KMS-11 (cell line): ENCODE measurements around the gene DCXR.

ENCODE experiments used
- H2AFZ ChIP-seq: fragments of 200-600 bp; sonication (generic); 2 replicates; pipeline ENCODE4 v1.6.1; 2016; ENCODE audit warnings: antibody characterized with exemption, mixed run types, low read depth
- H3K27ac ChIP-seq: fragments of 200-600 bp; sonication (generic); 2 replicates; pipeline ENCODE4 v1.6.1; 2016; ENCODE audit warnings: mild to moderate bottlenecking, mixed run types
- H3K27me3 ChIP-seq: fragments of 200-600 bp; sonication (generic); 2 replicates; pipeline ENCODE4 v1.6.1; 2017; ENCODE audit warnings: mild to moderate bottlenecking, low read depth, mixed run types, moderate library complexity; ENCODE audit not compliant: insufficient read depth
- H3K36me3 ChIP-seq: fragments of 200-600 bp; sonication (generic); 2 replicates; pipeline ENCODE4 v1.6.1; 2017; ENCODE audit warnings: mild to moderate bottlenecking, mixed run types; ENCODE audit not compliant: insufficient read depth
- H3K4me1 ChIP-seq: fragments of 200-600 bp; sonication (generic); 2 replicates; pipeline ENCODE4 v1.6.1; 2016; ENCODE audit warnings: mild to moderate bottlenecking, low read depth, mixed run types; ENCODE audit not compliant: poor library complexity, severe bottlenecking
- H3K4me2 ChIP-seq: fragments of 200-600 bp; sonication (generic); 2 replicates; pipeline ENCODE4 v1.7.0; 2016; ENCODE audit warnings: mild to moderate bottlenecking, mixed run types
- H3K4me3 ChIP-seq: fragments of 200-600 bp; sonication (generic); IDR thresholded peaks from 2 replicates; pipeline ENCODE4 v1.6.1; 2017; ENCODE audit warnings: low read depth, low read length, mixed read lengths; ENCODE audit not compliant: insufficient read depth
- H3K79me2 ChIP-seq: fragments of 200-600 bp; sonication (generic); 2 replicates; pipeline ENCODE4 v1.6.1; 2016; ENCODE audit warnings: low read depth, mixed run types; ENCODE audit not compliant: insufficient read depth
- H3K9ac ChIP-seq: fragments of 200-600 bp; sonication (generic); 2 replicates; pipeline ENCODE4 v1.6.1; 2016; ENCODE audit warnings: mild to moderate bottlenecking, mixed run types
- H4K20me1 ChIP-seq: fragments of 200-600 bp; sonication (generic); 2 replicates; pipeline ENCODE4 v1.6.1; 2016; ENCODE audit warnings: mild to moderate bottlenecking, mixed run types; ENCODE audit not compliant: insufficient read depth
- CTCF ChIP-seq: fragments of 200-600 bp; sonication (generic); conservative IDR thresholded peaks from 2 replicates; pipeline ENCODE4 v1.6.1; 2017; ENCODE audit warnings: low read depth, mild to moderate bottlenecking, antibody characterized with exemption, low read length, moderate library complexity, mixed read lengths

DCXR gene

DNA sequence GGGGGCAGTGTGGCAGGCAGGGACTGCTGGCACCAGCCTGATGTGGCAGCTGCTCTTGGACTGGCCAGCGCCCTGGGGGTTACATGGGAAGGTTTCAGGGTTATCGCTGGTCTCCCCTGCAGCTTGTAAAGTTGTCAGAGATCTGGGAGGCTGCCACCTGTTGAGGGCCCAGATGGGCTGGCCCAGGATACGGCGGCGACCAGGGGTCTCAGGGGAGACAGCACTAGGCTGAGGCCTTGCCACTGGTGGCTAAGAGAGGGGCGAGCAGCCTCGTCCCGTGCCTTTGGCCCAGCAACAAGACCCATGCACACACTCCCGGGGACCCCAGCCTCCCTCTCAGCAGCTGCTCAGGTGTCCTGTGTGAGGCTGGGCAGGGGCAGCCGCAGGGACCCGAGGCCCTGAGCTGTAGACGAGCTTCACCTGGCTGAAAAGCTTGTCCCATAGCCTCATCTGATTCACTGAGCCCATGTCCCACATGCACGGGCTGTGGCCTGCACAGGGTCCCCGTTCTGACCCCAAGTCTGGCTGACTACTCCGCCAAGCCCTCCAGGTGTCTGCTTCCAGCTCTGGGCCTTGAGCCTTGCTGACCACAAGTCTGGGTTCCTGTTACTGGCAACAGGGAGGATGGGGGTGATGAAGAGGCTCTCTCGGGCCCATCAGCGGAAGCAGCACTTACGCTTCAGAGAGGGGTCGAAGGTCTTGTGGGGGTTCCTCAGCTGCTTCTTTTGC, 21.9 kb upstream of the DCXR start:
- Histone ChIP-seq H3K4me1 (peaks cover 6% of the 10 kb centered on the region), H4K20me1 (no peaks in the 10 kb centered on the region), H3K4me2 (no peak overlapping the region), H3K27ac (no peak overlapping the region), H3K36me3 (peaks cover 13% of the 10 kb centered on the region), H3K27me3 (no peaks in the 10 kb centered on the region), H3K79me2 (peaks cover 4% of the 10 kb centered on the region; the same call in 1 of the 2 replicates), H3K4me3 (no peak overlapping the region), H3K9ac (no peak overlapping the region), H2AFZ (no peak overlapping the region)
- no peak for TF ChIP-seq CTCF

DNA sequence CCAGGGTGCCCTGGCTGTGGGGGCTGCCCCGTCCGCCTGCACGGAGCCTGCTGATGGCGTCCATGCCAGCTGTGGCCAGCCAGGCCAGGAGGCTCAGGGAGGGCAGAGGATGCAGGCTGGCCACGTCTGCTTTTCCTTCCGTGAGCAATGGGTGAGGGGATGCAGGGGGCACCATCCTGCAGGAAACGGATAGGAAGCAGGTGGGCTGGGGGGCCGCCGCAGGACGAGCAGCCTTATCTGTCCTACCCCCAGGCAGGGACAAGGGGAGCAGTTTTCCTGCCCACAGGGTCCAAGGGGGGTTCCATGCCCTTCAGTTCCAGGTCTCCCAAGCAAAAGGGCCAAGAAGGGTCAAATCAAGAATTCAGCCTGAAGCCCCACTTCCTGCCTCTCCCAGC, 21.4 kb upstream of the DCXR start:
- no peak overlapping the region for H2AFZ ChIP-seq
- no peak overlapping the region for H3K9ac ChIP-seq
- H4K20me1 ChIP-seq = no peaks in the 10 kb centered on the region
- no peak for TF ChIP-seq CTCF
- H3K27me3 ChIP-seq = no peaks in the 10 kb centered on the region
- no peaks in the 10 kb centered on the region for H3K4me1 ChIP-seq
- H3K36me3 ChIP-seq = peaks cover 13% of the 10 kb centered on the region
- no peaks in the 10 kb centered on the region for H3K79me2 ChIP-seq
- no peak overlapping the region for H3K27ac ChIP-seq
- no peak overlapping the region for H3K4me2 ChIP-seq
- no peak overlapping the region for H3K4me3 ChIP-seq

DNA sequence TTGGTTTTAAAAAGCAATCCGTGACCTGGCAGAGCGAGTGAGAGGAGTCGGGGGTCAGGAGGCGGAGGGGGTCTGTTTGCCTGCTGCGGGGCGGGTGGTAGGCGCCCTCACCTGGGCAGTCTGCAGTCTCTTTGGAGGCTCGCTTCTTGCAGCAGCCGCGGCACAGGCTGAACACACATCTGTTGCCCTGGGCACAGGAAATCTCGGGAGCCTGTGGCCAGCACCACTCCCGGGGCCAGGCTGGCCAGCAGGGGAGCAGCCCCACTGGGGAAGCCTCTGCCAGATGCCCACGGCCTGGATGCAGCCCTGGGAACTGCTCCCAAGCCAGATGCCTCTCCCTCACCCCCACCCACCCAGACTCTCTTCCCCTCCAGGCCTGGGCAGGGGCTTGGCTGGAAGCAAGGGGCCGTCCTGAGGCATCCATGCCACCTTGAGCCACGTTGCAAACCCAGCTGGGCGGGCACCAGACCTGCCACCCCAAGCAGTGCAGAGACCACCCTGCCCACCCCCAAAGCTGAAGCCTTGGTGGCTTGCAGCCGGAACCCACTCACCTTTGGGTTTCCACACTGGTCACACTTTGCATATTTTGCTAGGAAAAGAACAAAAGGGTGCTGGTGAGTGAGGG, 20.8 kb upstream of the DCXR start:
- no peak for TF ChIP-seq CTCF
- no peak overlapping the region for H3K27ac ChIP-seq
- no peak overlapping the region for H3K9ac ChIP-seq
- H3K4me3 ChIP-seq = no peak overlapping the region
- no peaks in the 10 kb centered on the region for H3K27me3 ChIP-seq
- H3K36me3 ChIP-seq = peaks cover 13% of the 10 kb centered on the region
- no peaks in the 10 kb centered on the region for H4K20me1 ChIP-seq
- H3K4me2 ChIP-seq = no peak overlapping the region
- peaks cover 5% of the 10 kb centered on the region for H3K4me1 ChIP-seq
- no peak overlapping the region for H2AFZ ChIP-seq
- H3K79me2 ChIP-seq = peaks cover 5% of the 10 kb centered on the region; the same call in 1 of the 2 replicates

GRCh38 chr17:82056729-82057621, 19.5 kb upstream of the DCXR start:
- Histone ChIP-seq H3K4me3 (no peak overlapping the region), H3K79me2 (peaks cover 17% of the 10 kb centered on the region; the same call in 1 of the 2 replicates), H3K4me1 (peaks cover 13% of the 10 kb centered on the region), H3K9ac (no peak overlapping the region), H2AFZ (no peak overlapping the region), H4K20me1 (no peaks in the 10 kb centered on the region), H3K4me2 (no peak overlapping the region), H3K27ac (no peak overlapping the region), H3K36me3 (peaks cover 8% of the 10 kb centered on the region; the same call in 1 of the 2 replicates), H3K27me3 (no peaks in the 10 kb centered on the region)
- TF ChIP-seq CTCF = no peak
